Ascending aorta (tissue), 2 donors: ENCODE data around the gene RHOU. TPM values are rescaled to one million over a fixed set of nuclear protein-coding genes. Genes with fewer than 3 reads are reported as not detected.

Experiments
- DNase-seq, 2 donors: peaks; one replicate each; pipeline ENCODE4 v3.0.0-alpha.2; 2019; ENCODE audit warnings: low spot score in 2 of 2
- H3K27ac ChIP-seq, 2 donors: fragments of 200-600 bp; sonication (generic); one replicate each; pipeline ENCODE4 v1.5.1; 2016 to 2017; ENCODE audit warnings: mild to moderate bottlenecking in 1 of 2
- H3K27me3 ChIP-seq: fragments of 200-600 bp; sonication (generic); one replicate; pipeline ENCODE4 v1.5.1; 2017
- H3K36me3 ChIP-seq, 2 donors: fragments of 200-600 bp; sonication (generic); one replicate each; pipeline ENCODE4 v1.5.1; 2016
- H3K4me1 ChIP-seq, 2 donors: fragments of 200-600 bp; sonication (generic); one replicate each; pipeline ENCODE4 v1.5.1; 2016 to 2017; ENCODE audit warnings: mild to moderate bottlenecking in 1 of 2
- H3K4me3 ChIP-seq, 2 donors: fragments of 200-600 bp; sonication (generic); one replicate each; pipeline ENCODE4 v1.5.1; 2016 to 2017; ENCODE audit warnings: mild to moderate bottlenecking in 1 of 2
- H3K9me3 ChIP-seq, 2 donors: fragments of 200-600 bp; sonication (generic); one replicate each; pipeline ENCODE4 v1.5.1; 2016
- intact Hi-C: fragments of 100-400 bp; cut with DNase I; formaldehyde crosslinking; loops from one replicate; pipeline ENCODE4 v1.15.1; 2023
- total RNA-seq: library from RNA; depleted of rRNA; stranded (reverse); fragments of >200 nt; gene quantifications from one replicate; pipeline ENCODE4 v1.1.0, GENCODE V29; 2016
- TF ChIP-seq, protein P1 (sequence below), 3 experiments: fragments of 200-600 bp in 2 of 3; fragments of 450-650 bp in 1 of 3; sonication (generic) in 2 of 3; IDR thresholded peaks; one replicate each; pipeline ENCODE4 v1.5.1; 2016 to 2019; ENCODE audit warnings: antibody characterized with exemption in 3 of 3, mild to moderate bottlenecking in 1 of 3, moderate library complexity in 1 of 3

The RHOU gene
- total RNA-seq, 1 donor from 2014 or later = 27.7 TPM

DNA sequence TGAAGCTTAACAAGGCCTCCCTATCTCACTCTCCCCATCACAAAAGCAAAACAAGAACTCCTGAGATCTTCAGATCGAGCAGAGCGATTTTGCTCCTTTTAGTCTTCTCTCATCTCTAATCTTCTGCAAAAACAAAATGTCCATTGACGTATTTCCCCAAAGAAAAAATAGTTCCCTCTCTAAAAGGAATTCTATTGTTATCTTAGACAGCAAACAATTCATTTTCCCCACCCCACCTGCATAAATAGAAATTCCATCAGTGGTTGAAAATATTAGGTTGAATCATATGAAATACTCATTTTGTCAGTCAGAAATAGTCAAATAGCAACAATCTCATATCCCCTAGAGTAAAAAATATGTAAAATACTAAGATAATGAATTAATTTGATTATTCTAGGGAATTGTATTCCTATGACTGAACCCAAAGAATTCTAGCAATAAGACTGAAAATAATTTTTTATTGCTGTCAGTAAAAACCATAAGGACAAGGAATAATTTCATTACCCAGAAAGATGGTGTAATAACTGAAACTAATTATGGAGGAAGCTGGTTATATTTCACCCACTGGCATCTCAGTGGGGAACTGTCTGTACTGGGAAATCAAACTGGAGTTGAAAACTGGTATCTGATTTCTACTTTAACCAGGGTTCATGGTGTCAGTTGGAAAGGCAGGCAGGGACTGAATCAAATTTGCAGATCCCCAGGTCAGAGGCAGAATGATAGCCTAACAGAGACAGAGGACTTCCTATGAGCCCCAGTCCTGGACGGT is 51.3 kb downstream of the RHOU start:
- H3K27ac ChIP-seq = no peak overlapping the region
- intact Hi-C loops = no loop called here

DNA sequence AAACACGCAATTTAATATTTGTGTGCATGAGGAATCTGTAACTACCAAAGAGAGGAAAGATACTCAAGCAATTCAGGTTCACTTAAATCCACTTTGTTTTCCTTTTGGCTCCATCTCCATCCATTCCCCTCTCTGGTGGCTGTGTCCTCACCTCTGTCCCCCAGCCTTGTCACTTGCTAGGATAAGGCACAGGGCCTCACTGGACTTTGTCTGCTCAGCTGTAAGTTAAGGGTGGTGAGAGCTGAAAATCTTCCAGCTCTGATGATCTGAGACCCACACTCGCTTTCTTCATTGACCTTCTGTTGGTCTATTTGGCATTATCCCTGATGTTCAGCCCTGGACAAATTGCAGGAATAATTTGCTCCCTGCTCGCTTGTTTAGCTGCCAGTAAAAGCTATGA is 56.5 kb downstream of the RHOU start:
- H3K27me3 ChIP-seq = no peaks in the 10 kb centered on the region
- intact Hi-C loops = no loop called here
- H3K9me3 ChIP-seq = no peaks in the 10 kb centered on the region
- no peaks in the 10 kb centered on the region for H3K4me1 ChIP-seq
- no peak overlapping the region for H3K27ac ChIP-seq
- H3K36me3 ChIP-seq = no peaks in the 10 kb centered on the region
- H3K4me3 ChIP-seq = no peak overlapping the region
- no peak for DNase-seq
- TF ChIP-seq, protein P1, sequence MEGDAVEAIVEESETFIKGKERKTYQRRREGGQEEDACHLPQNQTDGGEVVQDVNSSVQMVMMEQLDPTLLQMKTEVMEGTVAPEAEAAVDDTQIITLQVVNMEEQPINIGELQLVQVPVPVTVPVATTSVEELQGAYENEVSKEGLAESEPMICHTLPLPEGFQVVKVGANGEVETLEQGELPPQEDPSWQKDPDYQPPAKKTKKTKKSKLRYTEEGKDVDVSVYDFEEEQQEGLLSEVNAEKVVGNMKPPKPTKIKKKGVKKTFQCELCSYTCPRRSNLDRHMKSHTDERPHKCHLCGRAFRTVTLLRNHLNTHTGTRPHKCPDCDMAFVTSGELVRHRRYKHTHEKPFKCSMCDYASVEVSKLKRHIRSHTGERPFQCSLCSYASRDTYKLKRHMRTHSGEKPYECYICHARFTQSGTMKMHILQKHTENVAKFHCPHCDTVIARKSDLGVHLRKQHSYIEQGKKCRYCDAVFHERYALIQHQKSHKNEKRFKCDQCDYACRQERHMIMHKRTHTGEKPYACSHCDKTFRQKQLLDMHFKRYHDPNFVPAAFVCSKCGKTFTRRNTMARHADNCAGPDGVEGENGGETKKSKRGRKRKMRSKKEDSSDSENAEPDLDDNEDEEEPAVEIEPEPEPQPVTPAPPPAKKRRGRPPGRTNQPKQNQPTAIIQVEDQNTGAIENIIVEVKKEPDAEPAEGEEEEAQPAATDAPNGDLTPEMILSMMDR (IDR thresholded peaks at IDR 0.05) = no peak

More for the DNA sequence above, 51.3 kb downstream of the RHOU start:
- no peaks in the 10 kb centered on the region for H3K27me3 ChIP-seq
- H3K4me3 ChIP-seq = no peak overlapping the region
- H3K4me1 ChIP-seq = no peaks in the 10 kb centered on the region
- no peak for DNase-seq
- H3K36me3 ChIP-seq = no peaks in the 10 kb centered on the region
- H3K9me3 ChIP-seq = no peaks in the 10 kb centered on the region
- TF ChIP-seq, protein P1 (IDR thresholded peaks at IDR 0.05) = no peak

DNA sequence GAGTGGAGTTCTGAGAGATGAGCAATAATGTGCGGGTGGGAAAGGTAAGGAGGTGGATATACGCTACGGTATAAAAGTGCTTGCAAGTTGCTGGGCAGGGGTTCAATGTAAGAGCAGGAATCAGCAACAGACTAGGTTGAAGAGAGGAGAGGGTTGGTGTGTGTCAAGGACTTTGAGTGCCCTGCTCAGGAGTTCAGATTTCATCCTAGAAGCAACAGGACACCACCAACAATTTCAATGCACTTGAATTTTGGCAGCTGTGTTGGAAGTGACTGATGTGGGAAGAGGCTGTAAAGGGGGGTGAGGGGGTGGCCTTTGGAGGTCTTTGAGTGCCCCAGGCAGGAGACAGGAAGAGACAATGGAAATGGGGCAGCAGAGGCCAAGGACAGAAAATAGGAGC is 57.3 kb downstream of the RHOU start:
- Histone ChIP-seq H3K36me3 (no peaks in the 10 kb centered on the region), H3K9me3 (no peaks in the 10 kb centered on the region), H3K4me1 (no peaks in the 10 kb centered on the region), H3K27ac (no peak overlapping the region), H3K4me3 (no peak overlapping the region), H3K27me3 (no peaks in the 10 kb centered on the region)
- intact Hi-C loops = no loop called here
- TF ChIP-seq, protein P1 (IDR thresholded peaks at IDR 0.05) = no peak
- no peak for DNase-seq

DNA sequence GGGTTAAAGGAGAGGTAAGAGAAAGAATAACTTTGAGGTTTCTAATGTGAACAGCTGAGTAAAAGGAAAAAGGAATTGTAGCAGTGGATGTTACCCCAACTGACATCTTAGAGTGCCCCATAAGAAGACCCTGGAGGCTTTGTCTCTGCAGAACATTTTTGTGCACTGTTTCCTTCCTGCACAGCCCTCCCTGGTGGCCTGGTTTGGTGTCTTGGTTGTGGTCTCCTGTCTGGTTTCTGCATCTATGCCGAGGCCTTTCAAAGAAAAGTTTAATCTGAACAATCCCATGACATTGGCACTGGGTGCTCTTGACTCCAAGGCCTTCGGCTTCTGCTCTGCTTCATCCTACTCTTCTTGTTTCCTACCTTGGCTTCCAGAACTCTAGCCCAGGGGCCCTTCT is 57.8 kb downstream of the RHOU start:
- TF ChIP-seq, protein P1 (IDR thresholded peaks at IDR 0.05) = no peak
- H3K36me3 ChIP-seq = no peaks in the 10 kb centered on the region
- H3K9me3 ChIP-seq = no peaks in the 10 kb centered on the region
- no peaks in the 10 kb centered on the region for H3K4me1 ChIP-seq
- DNase-seq = no peak
- no peak overlapping the region for H3K4me3 ChIP-seq
- intact Hi-C loops = no loop called here
- no peak overlapping the region for H3K27ac ChIP-seq
- H3K27me3 ChIP-seq = no peaks in the 10 kb centered on the region

DNA sequence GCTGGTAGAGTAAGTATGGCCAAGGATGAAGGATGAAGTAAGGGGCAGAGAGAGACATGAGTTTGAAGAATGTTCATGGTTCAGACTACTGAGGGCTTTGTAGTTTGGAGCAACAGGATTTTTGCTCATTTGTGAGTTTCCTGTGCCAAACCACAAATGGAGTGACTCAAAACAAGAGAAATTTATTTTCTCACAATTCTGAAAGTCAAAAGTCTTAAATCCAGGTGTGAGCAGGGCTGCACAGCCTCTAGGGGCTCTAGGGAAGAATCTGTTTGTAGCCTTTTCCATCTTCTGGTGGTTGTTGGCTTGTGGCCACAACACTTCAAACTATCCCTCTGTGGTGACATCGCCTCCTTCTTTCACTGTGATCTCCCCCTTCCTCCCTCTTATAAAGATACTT is 58.9 kb downstream of the RHOU start:
- H3K9me3 ChIP-seq = no peaks in the 10 kb centered on the region
- H3K27me3 ChIP-seq = no peaks in the 10 kb centered on the region
- TF ChIP-seq, protein P1 (IDR thresholded peaks at IDR 0.05) = no peak
- H3K27ac ChIP-seq = no peak overlapping the region
- H3K36me3 ChIP-seq = no peaks in the 10 kb centered on the region
- H3K4me3 ChIP-seq = no peak overlapping the region
- intact Hi-C loops = no loop called here
- no peak for DNase-seq
- no peaks in the 10 kb centered on the region for H3K4me1 ChIP-seq
